Gastroesophageal sphincter (tissue), 4 donors: ENCODE data around the gene ODAD3. TPM values are rescaled to one million over a fixed set of nuclear protein-coding genes. Genes with fewer than 3 reads are reported as not detected.

Experiments
- ATAC-seq: fragments of 150-250 bp; one replicate; pipeline ENCODE4 v1.9.1; 2016; ENCODE audit warnings: mild to moderate bottlenecking, moderate library complexity
- H3K27ac ChIP-seq, 4 donors: fragments of 200-600 bp; sonication (generic) in 3 of 4; 1 replicate in 3 of 4; 2 replicates in 1 of 4; pipeline ENCODE4 v1.5.1; 2016 to 2019
- H3K27me3 ChIP-seq: fragments of 200-600 bp; sonication (generic); one replicate; pipeline ENCODE4 v1.5.1; 2019
- H3K36me3 ChIP-seq, 2 donors: fragments of 200-600 bp; sonication (generic); one replicate each; pipeline ENCODE4 v1.5.1; 2019; ENCODE audit warnings: control low read depth in 1 of 2
- H3K4me1 ChIP-seq, 3 donors: fragments of 200-600 bp; sonication (generic); 1 replicate in 2 of 3; 2 replicates in 1 of 3; pipeline ENCODE4 v1.5.1; 2016 to 2019; ENCODE audit warnings: control low read depth in 2 of 3
- H3K4me3 ChIP-seq, 2 donors: fragments of 200-600 bp; sonication (generic); one replicate each; pipeline ENCODE4 v1.5.1; 2019; ENCODE audit warnings: mild to moderate bottlenecking in 1 of 2, moderate library complexity in 1 of 2
- H3K9me3 ChIP-seq, 3 donors: fragments of 200-600 bp; sonication (generic); one replicate each; pipeline ENCODE4 v1.5.1; 2017 to 2019; ENCODE audit warnings: control low read depth in 2 of 3
- EP300 ChIP-seq: sonication (generic); formaldehyde crosslinking; IDR thresholded peaks from one replicate; pipeline ENCODE4 v1.6.1; 2017; ENCODE audit warnings: antibody characterized with exemption, mild to moderate bottlenecking
- POLR2A ChIP-seq, 2 donors: fragments of 450-650 bp; IDR thresholded peaks; one replicate each; pipeline ENCODE4 v1.6.1; 2017; ENCODE audit warnings: antibody characterized with exemption in 2 of 2, mild to moderate bottlenecking in 2 of 2, moderate library complexity in 1 of 2
- POLR2AphosphoS5 ChIP-seq: sonication (generic); formaldehyde crosslinking; IDR thresholded peaks from one replicate; pipeline ENCODE4 v1.6.1; 2017; ENCODE audit warnings: antibody characterized with exemption
- WGBS, 2 donors: methylation state at CpG; one replicate each; pipeline ENCODE4 v1.1.5; 2018; ENCODE audit warnings: low coverage in 1 of 2; 5-methylcytosine and 5-hydroxymethylcytosine counted together
- total RNA-seq, 4 donors: library from RNA; depleted of rRNA; stranded (reverse); fragments of >200 nt; gene quantifications; one replicate each; pipeline ENCODE4 v1.1.0, GENCODE V29; 2016
- TF ChIP-seq, protein P1 (sequence below), 4 experiments: fragments of 200-600 bp in 2 of 4; fragments of 450-650 bp in 2 of 4; sonication (generic) in 1 of 4; IDR thresholded peaks; one replicate each; pipeline ENCODE4 v1.5.1; 2017 to 2019; ENCODE audit warnings: antibody characterized with exemption in 4 of 4, mild to moderate bottlenecking in 2 of 4, moderate library complexity in 2 of 4

Gene ODAD3
- total RNA-seq, 4 donors from 2014 or later, result 0.27 to 1.4 TPM; not detected in 2

DNA sequence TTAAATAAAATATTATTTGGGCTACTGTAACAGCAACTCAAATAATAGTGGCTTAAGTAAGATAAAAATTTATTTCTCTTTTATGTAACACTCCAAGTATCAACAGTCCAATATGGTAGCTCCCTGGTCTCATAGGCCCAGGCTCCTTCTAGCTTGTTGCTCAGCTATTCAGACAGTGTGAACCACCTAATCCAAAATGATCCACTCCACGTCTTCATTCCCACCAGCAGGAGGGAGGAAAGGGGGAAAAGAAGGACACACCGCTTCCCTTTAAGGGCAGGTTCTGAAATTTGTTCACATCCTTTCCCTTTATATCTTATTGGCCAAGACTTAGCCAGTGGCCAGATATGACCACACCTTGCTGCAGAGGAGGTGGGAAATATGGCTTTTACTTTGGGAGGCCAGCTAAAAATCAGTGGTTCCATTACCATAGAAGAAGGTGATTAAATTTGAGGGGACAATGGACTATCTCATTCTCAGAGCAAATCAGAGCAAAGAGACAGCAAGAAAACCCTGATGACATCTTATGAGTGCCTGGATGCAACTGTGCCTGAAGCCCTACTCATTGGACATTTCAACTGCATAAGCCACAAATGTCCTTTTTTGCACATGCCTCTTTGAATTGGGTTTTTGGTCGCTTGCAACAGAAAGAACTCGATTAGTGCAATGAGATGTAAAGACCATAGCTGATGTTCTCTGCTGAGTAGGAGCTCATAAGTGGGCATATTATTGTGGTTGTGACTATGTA lies 43.8 kb downstream of the ODAD3 start:
- TF ChIP-seq POLR2AphosphoS5, result no peak
- TF ChIP-seq, protein P1, sequence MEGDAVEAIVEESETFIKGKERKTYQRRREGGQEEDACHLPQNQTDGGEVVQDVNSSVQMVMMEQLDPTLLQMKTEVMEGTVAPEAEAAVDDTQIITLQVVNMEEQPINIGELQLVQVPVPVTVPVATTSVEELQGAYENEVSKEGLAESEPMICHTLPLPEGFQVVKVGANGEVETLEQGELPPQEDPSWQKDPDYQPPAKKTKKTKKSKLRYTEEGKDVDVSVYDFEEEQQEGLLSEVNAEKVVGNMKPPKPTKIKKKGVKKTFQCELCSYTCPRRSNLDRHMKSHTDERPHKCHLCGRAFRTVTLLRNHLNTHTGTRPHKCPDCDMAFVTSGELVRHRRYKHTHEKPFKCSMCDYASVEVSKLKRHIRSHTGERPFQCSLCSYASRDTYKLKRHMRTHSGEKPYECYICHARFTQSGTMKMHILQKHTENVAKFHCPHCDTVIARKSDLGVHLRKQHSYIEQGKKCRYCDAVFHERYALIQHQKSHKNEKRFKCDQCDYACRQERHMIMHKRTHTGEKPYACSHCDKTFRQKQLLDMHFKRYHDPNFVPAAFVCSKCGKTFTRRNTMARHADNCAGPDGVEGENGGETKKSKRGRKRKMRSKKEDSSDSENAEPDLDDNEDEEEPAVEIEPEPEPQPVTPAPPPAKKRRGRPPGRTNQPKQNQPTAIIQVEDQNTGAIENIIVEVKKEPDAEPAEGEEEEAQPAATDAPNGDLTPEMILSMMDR (IDR thresholded peaks at IDR 0.05), result no peak
- TF ChIP-seq POLR2A (IDR thresholded peaks at IDR 0.05), result no peak
- TF ChIP-seq EP300, result no peak
- Histone ChIP-seq H3K27me3 (peaks cover 10% of the 10 kb centered on the region), H3K4me1 (no peaks in the 10 kb centered on the region), H3K4me3 (no peak overlapping the region), H3K9me3 (peaks cover 0 to 11% (median 0%) of the 10 kb centered on the region in 3 donors), H3K36me3 (no peaks in the 10 kb centered on the region), H3K27ac (no peak overlapping the region)
- 55 to 78% methylated on average over 2 to 4 of the region's 4 CpGs for WGBS, 2 donors
- no peak for ATAC-seq

DNA sequence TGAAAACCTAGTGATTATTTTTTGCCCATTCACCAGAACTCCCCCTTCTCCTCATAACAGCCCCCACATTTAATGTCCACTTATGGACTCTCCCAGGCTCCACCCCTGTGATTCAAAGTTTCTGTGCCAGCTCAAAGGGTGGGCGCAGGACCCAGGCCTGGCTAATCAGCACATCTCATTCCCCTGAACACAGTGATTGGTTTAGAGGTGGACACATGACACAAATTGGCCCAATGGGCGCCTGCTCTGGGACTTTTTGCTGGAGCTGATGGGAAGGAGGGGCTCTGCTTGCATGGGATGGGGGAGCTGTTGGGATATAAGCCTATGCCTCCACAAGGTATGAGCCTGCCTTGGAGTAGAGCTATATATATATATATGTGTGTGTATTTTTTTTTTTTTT lies 44.6 kb downstream of the ODAD3 start:
- Histone ChIP-seq H3K4me3 (no peak overlapping the region), H3K9me3 (peaks cover 0 to 11% (median 0%) of the 10 kb centered on the region in 3 donors), H3K27me3 (peaks cover 10% of the 10 kb centered on the region), H3K36me3 (no peaks in the 10 kb centered on the region), H3K27ac (no peak overlapping the region), H3K4me1 (no peaks in the 10 kb centered on the region)
- TF ChIP-seq, protein P1 (IDR thresholded peaks at IDR 0.05), result no peak
- no peak for TF ChIP-seq POLR2A (IDR thresholded peaks at IDR 0.05)
- no peak for TF ChIP-seq POLR2AphosphoS5
- TF ChIP-seq EP300, result no peak
- no peak for ATAC-seq
- WGBS, 2 donors, result no CpG with 5 or more reads among the region's 2 CpGs

DNA sequence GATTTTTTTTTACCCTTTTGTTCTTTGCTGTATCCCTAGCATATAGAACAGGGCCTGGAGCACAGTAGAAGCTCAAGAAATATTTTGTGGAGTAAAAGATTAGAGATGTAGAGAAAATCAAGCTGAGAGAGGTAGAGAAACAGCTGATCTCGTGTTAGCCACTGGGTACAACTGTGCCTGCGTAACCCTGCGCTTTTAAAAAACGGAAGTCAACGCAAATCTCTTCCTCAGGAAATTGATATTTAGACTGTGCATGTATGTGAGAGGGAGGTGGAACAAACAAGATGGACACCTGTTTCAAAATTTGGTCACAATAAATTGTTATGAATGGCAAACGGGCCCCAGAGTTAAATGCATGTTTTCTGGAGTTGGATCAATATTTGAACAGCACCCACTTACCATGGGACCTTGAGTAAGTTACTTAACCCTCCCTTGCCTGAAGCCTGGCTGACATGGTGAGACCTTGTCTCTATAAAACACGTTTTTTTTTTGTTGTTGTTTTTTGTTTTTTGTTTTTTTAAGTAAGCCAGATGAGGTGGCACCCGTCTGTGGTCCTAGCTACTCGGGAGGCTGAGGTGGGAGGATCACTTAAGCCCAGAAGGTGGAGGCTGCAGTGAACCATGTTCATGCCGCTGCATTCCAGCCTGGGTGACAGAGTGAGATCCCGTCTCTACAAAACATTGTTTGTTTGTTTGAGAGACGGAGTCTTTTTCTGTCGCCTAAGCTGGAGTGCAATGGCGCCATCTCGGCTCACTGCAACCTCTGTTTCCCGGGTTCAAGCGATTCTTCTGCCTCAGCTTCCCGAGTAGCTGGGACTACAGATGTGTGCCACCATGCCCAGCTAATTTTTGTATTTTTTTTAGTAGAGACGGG lies 47.5 kb downstream of the ODAD3 start:
- H3K27ac ChIP-seq, result no peak overlapping the region
- H3K27me3 ChIP-seq, result peaks cover 20% of the 10 kb centered on the region
- TF ChIP-seq, protein P1 (IDR thresholded peaks at IDR 0.05), result no peak
- TF ChIP-seq POLR2AphosphoS5 (no peak), EP300 (no peak), POLR2A (IDR thresholded peaks at IDR 0.05) (no peak)
- 54 to 73% methylated on average over 7 to 19 of the region's 19 CpGs for WGBS, 2 donors
- no peak for ATAC-seq
- no peak overlapping the region for H3K4me3 ChIP-seq
- peaks cover 0 to 23% (median 16%) of the 10 kb centered on the region in 3 donors for H3K4me1 ChIP-seq
- H3K36me3 ChIP-seq, result no peaks in the 10 kb centered on the region
- peaks cover 0 to 11% (median 0%) of the 10 kb centered on the region in 3 donors for H3K9me3 ChIP-seq

DNA sequence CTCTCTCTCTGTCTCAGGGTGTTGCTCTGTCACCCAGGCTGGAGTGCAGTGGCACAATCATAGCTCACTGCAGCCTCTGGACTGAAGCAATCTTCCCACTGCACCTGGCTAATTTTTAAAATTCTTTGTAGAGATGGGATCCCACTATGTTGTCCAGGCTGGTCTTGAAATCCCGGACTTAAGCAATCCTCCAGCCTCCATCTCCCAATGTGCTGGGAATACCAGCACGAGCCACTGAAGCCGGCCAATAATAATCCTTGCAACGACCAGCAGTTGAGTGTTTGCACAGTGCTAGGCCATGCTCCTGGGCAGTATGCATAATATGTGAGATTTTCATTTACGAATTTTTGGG lies 50.2 kb downstream of the ODAD3 start:
- Histone ChIP-seq H3K27me3 (peaks cover 30% of the 10 kb centered on the region), H3K4me3 (no peak overlapping the region), H3K4me1 (peaks cover 0 to 49% (median 23%) of the 10 kb centered on the region in 3 donors), H3K9me3 (no peaks in the 10 kb centered on the region), H3K36me3 (no peaks in the 10 kb centered on the region), H3K27ac (no peak overlapping the region)
- 75 to 78% methylated on average over 4 to 5 of the region's 5 CpGs for WGBS, 2 donors
- ATAC-seq, result no peak
- TF ChIP-seq POLR2AphosphoS5, result no peak
- TF ChIP-seq, protein P1 (IDR thresholded peaks at IDR 0.05), result no peak
- no peak for TF ChIP-seq POLR2A (IDR thresholded peaks at IDR 0.05)
- no peak for TF ChIP-seq EP300
